Activated gamma-delta T cell treated with anti-CD3 and anti-CD28 coated beads, Interleukin-2, amount 50 U/mL, for 16 hours (primary cell): Measurements from ENCODE around the gene GALNT1.

Experiments
- DNase-seq: peaks from one replicate; pipeline ENCODE4 v3.0.0-alpha.2; 2020; ENCODE audit warnings: low read depth

Gene GALNT1

DNA sequence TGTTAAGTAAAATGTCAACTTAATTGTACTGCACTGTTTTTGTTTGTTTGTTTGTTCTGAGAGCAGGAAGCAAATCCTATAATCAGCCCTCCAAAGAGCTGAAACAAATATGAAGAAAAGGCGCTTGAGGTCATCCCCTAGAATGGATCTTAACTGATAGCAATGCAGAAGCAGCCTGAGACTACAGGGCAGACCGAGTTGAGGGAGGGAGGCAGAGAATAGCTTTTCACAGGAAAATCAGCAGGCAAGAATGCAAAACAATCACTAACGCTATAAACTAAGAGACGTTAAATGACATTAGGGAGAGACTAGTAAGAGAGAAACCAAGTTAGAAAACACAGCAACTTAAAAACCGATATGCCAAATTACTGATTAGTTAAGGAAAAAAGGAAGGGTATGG lies 37.2 kb downstream of the GALNT1 start:
- no peak for DNase-seq

DNA sequence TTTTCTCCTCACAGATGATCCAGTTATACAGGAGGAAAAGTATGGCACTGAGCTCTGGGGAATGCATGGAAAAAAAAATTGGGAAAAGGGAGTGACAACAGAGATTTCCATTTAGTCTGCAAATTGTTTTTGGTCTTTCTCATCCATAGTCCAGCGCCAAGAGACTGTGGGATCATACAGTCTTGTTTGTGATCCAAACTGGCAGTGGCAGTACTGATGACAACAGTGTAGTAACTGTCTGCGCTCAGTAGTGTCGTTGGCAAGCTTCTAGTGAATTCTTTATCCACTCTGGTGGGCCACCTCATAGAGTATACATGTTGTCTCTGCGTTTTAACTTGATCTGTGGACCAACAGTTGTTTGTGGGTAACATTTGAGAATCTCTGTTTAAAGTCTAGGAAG lies 37.9 kb downstream of the GALNT1 start:
- DNase-seq = no peak

- no peak for DNase-seq
Measured at GRCh38 chr18:35619941-35620340, 38.4 kb downstream of the GALNT1 start.

DNA sequence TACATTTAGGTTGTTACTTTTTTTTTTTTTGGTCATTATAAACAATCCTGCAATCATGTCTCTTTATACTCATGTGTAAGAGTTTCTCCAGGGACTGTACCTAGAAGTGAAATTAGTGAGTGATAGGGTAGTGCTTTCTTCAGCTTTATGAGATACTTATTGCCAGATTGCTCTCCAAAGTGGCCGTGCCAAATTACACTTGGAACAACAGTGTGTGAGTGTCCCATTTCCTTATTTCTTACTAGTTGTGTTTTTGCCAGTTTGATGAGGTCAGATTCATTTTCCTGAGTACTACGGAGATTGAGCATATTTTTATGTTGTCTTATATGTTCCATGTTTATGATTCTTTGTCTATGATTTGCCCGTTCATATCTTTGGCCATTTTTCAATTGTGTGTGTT lies 39.2 kb downstream of the GALNT1 start:
- no peak for DNase-seq

DNA sequence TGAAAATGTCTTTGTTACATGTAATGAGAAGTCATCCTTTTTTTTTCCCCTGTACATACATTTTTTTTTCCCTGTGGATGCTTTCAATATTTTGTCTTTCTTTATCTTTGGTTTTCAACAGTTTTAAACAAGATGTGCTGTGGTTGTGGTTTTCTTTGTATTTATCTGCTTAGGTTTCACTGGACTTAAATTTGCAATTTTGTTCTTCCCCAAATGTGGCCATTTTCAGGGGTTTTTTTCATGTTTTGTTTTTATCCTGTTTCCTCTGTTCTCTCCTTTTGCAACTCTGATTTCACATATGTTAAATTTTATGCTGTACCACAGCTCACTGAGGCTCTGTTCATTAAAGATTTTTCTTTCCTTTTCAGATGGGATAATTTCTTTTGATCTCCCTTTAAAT lies 41.7 kb downstream of the GALNT1 start:
- no peak for DNase-seq

DNA sequence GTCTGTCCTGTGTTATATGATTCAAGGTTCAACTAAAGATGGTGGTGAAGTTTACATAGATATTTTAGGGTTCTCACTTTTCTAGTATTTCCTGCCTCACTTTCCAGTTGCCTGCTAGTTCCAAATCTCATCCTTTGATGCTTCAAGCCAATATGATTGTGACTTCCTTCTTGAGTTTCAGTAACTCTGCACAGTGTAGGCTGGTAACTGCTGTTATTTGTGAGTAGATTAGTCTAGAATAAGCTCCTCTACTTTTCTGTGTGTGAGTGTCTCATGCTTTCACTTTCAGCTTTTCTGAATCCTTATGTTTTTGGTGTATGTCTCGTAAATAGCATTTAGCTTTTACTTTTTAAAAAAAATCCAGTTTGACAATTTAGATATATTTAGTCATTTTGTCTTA lies 42.6 kb downstream of the GALNT1 start:
- no peak for DNase-seq

DNA sequence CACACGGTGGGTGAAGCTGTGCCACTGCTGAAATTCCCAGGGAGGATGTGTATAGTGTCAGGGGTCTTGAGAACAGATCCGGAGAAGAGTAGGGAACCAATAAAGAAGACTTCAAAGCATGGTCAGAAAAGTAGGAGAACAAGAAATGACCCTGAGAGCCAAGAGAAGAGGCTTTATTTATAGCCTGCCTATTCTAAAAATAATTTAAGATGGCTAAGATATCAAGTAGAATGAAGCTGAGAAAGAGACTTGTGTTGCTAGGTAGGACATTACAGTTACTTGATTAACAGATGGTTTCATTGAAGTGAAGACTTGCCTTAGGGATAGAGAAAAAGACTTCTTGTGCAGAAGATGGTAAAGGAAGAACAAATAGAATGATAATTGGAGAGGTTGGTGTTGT lies 43.7 kb downstream of the GALNT1 start:
- no peak for DNase-seq

DNA sequence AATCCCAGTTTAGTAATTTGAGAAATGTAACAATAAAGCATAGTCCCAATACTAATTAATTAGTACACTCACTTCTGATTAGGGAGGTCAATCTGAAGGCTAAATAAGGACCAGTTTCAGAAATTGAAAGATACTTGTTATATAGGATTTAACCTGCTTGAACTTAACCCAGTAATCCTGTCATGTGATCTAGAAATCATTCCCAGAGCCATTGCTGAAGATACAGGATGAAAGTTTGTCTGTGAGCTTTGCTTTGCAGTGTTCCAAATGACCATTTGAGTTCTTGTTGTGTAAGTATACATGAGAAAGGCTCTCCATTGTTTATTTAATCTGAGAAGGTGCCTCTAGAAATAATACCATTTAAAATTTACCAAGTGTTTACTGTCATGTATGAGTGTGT lies 52.2 kb downstream of the GALNT1 start:
- no peak for DNase-seq

GRCh38 chr18:35634323-35634722 lies 52.8 kb downstream of the GALNT1 start:
- no peak for DNase-seq

- DNase-seq = no peak
Measured at GRCh38 chr18:35635170-35635569, 53.6 kb downstream of the GALNT1 start.

GRCh38 chr18:35637227-35637626 lies 55.7 kb downstream of the GALNT1 start:
- DNase-seq = no peak

DNA sequence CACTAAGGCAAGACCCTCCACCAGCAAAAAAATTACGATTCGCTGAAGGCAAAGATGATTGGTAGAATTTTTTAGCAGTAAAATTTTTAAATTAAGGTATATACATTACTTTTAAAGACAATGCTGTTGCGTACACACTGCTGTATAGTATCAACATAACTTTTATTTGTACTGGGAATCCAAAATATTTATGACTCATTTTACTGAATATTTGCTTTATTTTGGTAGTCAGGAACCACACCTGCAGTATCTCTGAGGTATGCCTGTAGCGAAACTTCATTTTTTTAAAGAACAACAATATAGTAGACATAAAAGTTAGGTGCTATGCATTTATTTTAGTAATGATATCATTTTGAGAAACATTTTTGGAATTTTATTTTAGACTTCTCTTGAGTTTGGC lies 57.8 kb downstream of the GALNT1 start:
- no peak for DNase-seq

- DNase-seq = no peak
Measured at GRCh38 chr18:35641467-35641866, 59.9 kb downstream of the GALNT1 start.

GRCh38 chr18:35641916-35642315 lies 60.4 kb downstream of the GALNT1 start:
- DNase-seq = no peak

DNA sequence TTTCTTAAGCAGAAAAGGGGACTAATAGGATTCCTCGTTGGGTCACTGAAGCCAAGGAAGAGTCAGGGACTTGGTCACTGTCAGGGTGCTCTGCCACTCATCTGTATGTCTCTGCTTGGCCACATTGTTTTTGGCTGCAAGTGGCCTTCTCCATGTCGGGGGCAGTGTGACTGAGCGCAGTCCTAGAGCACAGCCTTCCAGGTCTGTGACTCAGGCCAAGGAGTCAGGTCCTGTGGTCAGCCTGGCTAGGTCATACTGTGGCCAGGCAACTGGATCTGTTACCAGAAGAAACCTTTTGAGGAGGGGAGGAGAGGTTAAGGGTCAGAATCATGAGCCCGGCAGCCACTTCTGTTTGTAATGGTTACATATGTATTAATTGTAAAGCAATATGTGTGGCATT lies 61.3 kb downstream of the GALNT1 start:
- no peak for DNase-seq

DNA sequence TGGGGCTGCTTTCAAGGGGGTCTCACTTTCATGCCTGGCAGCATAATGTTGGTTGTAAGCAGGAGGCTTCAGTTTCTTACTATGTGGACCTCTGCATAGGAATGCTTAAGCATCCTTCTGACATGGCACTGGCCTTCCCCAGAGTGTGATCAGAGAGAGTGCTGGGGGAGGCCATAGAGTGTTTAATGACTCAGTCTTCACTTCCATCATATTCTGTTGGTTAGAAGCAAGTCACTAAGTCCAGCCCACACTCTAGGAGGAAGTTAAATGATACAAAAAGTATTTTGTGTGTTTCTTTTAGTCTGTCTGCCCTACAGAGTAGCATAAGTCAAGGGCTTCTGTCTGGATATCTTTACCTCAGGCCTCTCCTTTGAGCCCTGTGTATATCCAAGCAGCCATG lies 64.9 kb downstream of the GALNT1 start:
- no peak for DNase-seq

DNA sequence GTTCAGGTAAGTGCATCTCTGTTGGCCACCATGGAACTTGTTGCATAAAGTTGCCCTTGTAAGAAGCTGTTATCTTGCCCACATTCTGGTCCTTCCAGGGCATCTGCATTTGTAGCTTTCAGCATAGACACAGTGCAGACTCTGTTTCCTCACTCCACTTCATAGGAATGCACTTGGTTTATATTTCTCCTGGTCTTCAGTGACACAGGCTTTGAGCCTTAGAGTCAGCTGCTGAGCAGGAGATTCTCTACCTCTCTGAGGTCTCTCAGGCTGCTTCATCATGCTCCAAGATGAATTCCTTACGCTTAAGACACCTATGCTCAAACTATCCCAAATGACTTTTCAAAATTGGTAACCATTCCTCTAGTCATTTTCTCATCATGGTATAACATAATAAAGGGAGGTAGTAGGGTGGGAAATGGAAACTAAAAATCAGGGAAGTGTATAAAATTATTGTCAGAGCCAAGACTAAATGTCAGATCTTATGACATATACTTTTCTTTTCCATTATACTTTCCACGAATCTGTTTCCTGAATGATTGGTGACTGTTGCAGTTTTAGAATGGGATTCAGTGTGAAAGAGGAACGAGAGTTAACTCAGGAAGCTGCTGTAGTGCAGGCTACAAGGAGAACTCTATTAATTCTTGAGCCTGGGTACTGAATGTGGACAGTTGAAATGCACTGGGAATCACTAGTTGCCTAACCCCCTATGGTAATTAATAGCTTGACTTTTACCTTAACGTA lies 72.0 kb downstream of the GALNT1 start:
- DNase-seq = no peak

DNA sequence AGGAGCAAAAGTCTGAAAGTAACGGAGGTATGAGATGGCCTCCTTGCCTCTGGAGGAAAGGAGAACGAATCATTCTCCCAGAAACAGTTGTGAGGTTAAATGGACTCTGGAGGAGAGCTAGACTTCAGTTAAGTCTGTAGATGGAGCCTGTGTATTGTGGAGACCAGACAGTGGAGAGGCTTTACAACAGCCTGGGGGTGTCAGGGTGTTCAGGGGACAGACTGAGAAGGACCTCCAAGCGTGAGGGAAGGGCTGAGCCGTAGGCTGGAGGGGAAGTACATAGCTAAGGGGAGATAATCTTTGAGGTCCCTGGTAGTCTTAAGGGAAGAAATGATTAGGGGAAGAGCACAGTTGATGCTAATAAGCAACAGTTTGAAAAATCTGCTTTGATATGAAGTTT lies 76.6 kb downstream of the GALNT1 start:
- no peak for DNase-seq

- DNase-seq = no peak
Measured at GRCh38 chr18:35661483-35662146, 80.1 kb downstream of the GALNT1 start.

- no peak for DNase-seq
Measured at GRCh38 chr18:35662293-35663062, 80.9 kb downstream of the GALNT1 start.

DNA sequence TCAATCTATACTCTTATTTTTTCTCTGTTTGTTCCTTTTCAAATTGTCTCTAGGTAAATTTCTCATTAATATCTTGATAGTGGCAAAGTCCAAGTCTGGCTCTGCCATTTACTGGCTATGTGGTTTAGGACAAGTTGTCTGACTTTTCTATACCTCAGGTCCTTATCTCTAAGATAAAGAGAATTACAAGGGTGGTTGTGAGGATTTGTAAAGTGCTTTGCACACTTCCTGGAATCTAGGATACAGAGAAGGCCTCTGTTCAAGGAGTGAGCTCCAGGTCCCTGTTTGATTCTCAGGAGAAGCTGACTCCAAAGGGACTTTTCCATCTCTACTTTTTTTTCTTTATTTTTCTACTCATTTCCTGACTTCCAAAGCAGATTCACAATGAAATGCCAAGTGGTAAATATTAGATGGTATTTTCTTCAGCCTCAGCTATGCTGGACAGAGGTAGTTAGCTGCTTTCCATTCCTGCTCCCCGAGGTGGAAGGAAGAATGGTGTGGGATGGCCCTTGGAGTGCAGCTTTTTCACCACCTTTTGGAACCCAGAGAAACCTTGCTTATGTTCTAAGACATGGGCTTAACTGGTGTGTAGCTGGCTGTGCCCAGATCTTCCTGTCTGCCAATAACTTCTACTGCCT lies 90.5 kb downstream of the GALNT1 start:
- DNase-seq = no peak

DNA sequence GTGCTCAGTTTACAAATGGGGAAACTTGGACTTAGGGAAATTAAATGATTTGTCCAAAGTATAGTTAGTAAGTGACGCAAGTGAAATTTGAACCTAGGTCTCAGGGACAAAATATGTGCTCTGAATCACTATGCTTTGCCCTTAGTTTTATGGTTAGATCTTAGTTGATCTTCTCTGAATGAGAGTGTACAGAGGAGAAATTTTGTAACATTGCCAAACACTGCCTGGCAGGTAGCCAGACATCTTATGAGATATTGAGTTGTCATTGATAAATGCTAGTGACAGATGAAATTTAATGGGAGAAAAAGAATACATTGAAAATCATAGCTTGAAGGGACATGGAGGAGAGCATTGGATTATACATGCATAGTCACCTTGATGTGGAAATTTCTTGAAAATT lies 91.4 kb downstream of the GALNT1 start:
- DNase-seq = no peak

GRCh38 chr18:35673682-35674081 lies 92.1 kb downstream of the GALNT1 start:
- DNase-seq = no peak
